Right renal cortex interstitium (tissue), 3 donors: ENCODE measurements around the gene GALK2. TPM values are rescaled to one million over a fixed set of nuclear protein-coding genes. Genes with fewer than 3 reads are reported as not detected.
A peak's percentile ranks its signal among the peaks of the same experiment; 100 is the strongest.

ENCODE experiments used
- DNase-seq, 3 donors: peaks; one replicate each; pipeline ENCODE4 v3.0.0-alpha.2; 2013; ENCODE audit warnings: low read depth in 3 of 3, low spot score in 2 of 3
- polyA plus RNA-seq, 3 donors: library from polyadenylated mRNA; unstranded; fragments of 120-200 nt; gene quantifications; one replicate each; pipeline ENCODE4 v1.2.1, GENCODE V29; 2013; ENCODE audit not compliant: insufficient read length in 3 of 3

The GALK2 gene
- polyA plus RNA-seq: 10 to 100 TPM; 30.7 to 35.7 (median 31.4) TPM

GRCh38 chr15:49169880-49170597 lies at the start of gene GALK2:
GALK2 (plus strand) TSS chr15:49170247; CDS start chr15:49170323, 76 bp downstream.
- peak in 2 of 3 donors; percentile 65 to 79 for DNase-seq

GRCh38 chr15:49120832-49121231 lies 49.2 kb upstream of the GALK2 start:
- DNase-seq: no peak

GRCh38 chr15:49121901-49122300 lies 48.1 kb upstream of the GALK2 start:
- DNase-seq: no peak

- no peak for DNase-seq
Observed at GRCh38 chr15:49122541-49123062, 47.4 kb upstream of the GALK2 start.

GRCh38 chr15:49124371-49124770 lies 45.7 kb upstream of the GALK2 start:
- no peak for DNase-seq

GRCh38 chr15:49131403-49131802 lies 38.6 kb upstream of the GALK2 start:
- DNase-seq: no peak

- DNase-seq: no peak
Observed at GRCh38 chr15:49134683-49135341, 35.2 kb upstream of the GALK2 start.

GRCh38 chr15:49135342-49135857 lies 34.6 kb upstream of the GALK2 start:
- no peak for DNase-seq

GRCh38 chr15:49135911-49136310 lies 34.1 kb upstream of the GALK2 start:
- no peak for DNase-seq

- DNase-seq: no peak
Observed at GRCh38 chr15:49137861-49138260, 32.2 kb upstream of the GALK2 start.

GRCh38 chr15:49145651-49146609 lies 24.1 kb upstream of the GALK2 start:
- peak in 1 of 3 donors; percentile 32 for DNase-seq

GRCh38 chr15:49148298-49148697 lies 21.7 kb upstream of the GALK2 start:
- DNase-seq: no peak

- no peak for DNase-seq
Observed at GRCh38 chr15:49148727-49149126, 21.3 kb upstream of the GALK2 start.

GRCh38 chr15:49151831-49152230 lies 18.2 kb upstream of the GALK2 start:
- no peak for DNase-seq

- DNase-seq: no peak
Observed at GRCh38 chr15:49152552-49153312, 17.3 kb upstream of the GALK2 start.

- DNase-seq: no peak
Observed at GRCh38 chr15:49154359-49154758, 15.7 kb upstream of the GALK2 start.

- DNase-seq: peak in 1 of 3 donors; percentile 8
Observed at GRCh38 chr15:49154799-49155109, 15.3 kb upstream of the GALK2 start.

- peak; percentile 96 to 98 (median 98) for DNase-seq
Observed at GRCh38 chr15:49155110-49155833, 14.8 kb upstream of the GALK2 start, which contains the start of gene COPS2. COPS2 (minus strand) TSS chr15:49155599; CDS start chr15:49155578, 21 bp downstream.
